A549 (cell line): ENCODE results near the gene LYST.

Source experiments
- CHD4 ChIP-seq: fragments of 200-600 bp; sonication (generic); IDR thresholded peaks from 2 replicates; pipeline ENCODE4 v1.6.1; 2016; ENCODE audit warnings: antibody characterized with exemption, mild to moderate bottlenecking, borderline replicate concordance
- CTCF ChIP-seq: fragments of >200 bp; sonication (Bioruptor Twin); formaldehyde crosslinking; IDR thresholded peaks from 3 replicates; pipeline ENCODE4 v1.5.1; 2016
- ESRRA ChIP-seq: fragments of 150-350 bp; IDR thresholded peaks from 2 replicates; pipeline ENCODE4 v1.6.1; 2014; ENCODE audit warnings: mild to moderate bottlenecking, low read length, borderline replicate concordance
- KDM1A ChIP-seq: fragments of 200-600 bp; sonication (generic); IDR thresholded peaks from 2 replicates; pipeline ENCODE4 v1.6.1; 2016; ENCODE audit warnings: low read depth, mild to moderate bottlenecking
- MAFK ChIP-seq: fragments of 450-650 bp; IDR thresholded peaks from 2 replicates; pipeline ENCODE4 v1.6.1; 2014; ENCODE audit not compliant: partially characterized antibody
- MYC ChIP-seq: IDR thresholded peaks from 2 replicates; pipeline ENCODE4 v1.6.1; 2012; ENCODE audit warnings: mild to moderate bottlenecking, inconsistent platforms, low read length, improper control_type of control experiment, borderline replicate concordance
- POLR2A ChIP-seq: IDR thresholded peaks from 2 replicates; pipeline ENCODE4 v1.6.1; 2012; ENCODE audit warnings: mild to moderate bottlenecking, low read length
- RAD21 ChIP-seq, 2 experiments: fragments of >200 bp in 1 of 2; sonication (Bioruptor Twin) in 1 of 2; formaldehyde crosslinking in 1 of 2; IDR thresholded peaks in 1 of 2; conservative IDR thresholded peaks in 1 of 2; 2 replicates in 1 of 2; 3 replicates in 1 of 2; pipeline ENCODE4 v1.6.1; 2012 to 2018; ENCODE audit warnings: inconsistent platforms in 1 of 2
- RCOR1 ChIP-seq: fragments of 150-350 bp; IDR thresholded peaks from 2 replicates; pipeline ENCODE4 v1.6.1; 2014; ENCODE audit warnings: antibody characterized with exemption, low read length, low read depth
- REST ChIP-seq: fragments of 200-600 bp; sonication (generic); IDR thresholded peaks from 2 replicates; pipeline ENCODE4 v1.6.1; 2016; ENCODE audit warnings: antibody characterized with exemption, mild to moderate bottlenecking, moderate library complexity
- RNF2 ChIP-seq: fragments of 200-600 bp; sonication (generic); IDR thresholded peaks from 2 replicates; pipeline ENCODE4 v1.6.1; 2016; ENCODE audit warnings: low read depth, mild to moderate bottlenecking, antibody characterized with exemption, moderate library complexity, borderline replicate concordance
- ZFP36 ChIP-seq: fragments of 450-650 bp; IDR thresholded peaks from 2 replicates; pipeline ENCODE4 v1.6.1; 2014; ENCODE audit warnings: borderline replicate concordance; ENCODE audit not compliant: partially characterized antibody

GRCh38 chr1:235858766-235859165 is 7.9 kb downstream of the LYST start:
- TF ChIP-seq RAD21 (conservative IDR thresholded peaks at IDR 0.05 in 1 of 2, IDR thresholded peaks at IDR 0.05 in 1 of 2) (no peak), CHD4 (no peak), ESRRA (no peak), CTCF (no peak), REST (no peak), KDM1A (no peak), MAFK (no peak), POLR2A (no peak), ZFP36 (no peak), MYC (no peak), RNF2 (no peak), RCOR1 (no peak)
